NCI-H128 (cell line): ENCODE measurements around the gene GEN1.

Experiments used
- DNase-seq: peaks from one replicate; lab custom pipeline; 2025; ENCODE audit not compliant: unreplicated experiment; lab: John Stamatoyannopoulos, UW

GEN1 gene

DNA sequence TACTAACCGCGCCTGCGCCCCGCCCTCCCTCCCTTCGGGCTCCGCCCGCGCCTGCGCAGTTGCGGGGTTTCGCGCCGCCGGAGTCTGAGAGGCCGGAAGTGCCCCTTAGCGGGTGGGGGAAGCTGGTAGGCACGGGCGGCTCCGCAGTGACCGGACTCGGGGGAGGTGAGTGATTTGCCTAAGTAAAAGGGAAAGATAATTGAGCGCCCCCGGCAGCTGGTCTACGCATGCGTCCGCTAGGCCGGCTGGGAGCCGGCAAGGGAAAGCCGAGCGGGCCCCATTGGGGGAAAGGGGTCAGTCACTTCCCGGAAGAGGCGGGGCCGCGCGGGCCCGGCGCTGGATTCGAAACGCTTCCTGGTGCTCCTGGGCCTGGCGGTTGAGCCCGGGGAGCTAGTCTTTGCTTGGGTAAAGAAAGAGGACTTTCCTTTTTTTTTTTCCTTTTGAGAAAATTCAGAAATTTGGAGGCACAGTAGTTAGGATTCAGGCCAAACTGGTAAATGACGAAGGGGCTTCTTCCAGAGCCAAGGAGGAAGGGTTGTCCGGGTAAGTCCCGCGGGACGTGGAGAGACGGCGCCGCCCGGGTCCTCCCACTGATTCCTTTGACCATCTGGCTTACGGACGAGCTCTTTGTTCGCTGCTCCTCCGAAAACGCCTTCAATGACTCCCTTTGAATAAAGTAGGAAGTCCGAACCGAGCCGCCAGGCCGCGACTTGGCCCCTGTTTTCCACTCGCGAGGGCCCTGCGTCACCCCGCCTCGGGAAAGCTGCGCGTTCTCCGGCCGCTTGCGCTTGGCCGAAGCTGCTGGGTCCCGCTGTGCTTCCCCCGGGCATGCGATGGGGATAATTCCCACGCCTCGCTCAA, at the start of gene GEN1, which contains the start of gene SMC6:
TSS of gene GEN1 (plus strand) at position 336 of the 861 bp plus-strand sequence. CDS start 5,806 bp downstream, outside the sequence.
TSS of gene SMC6 (minus strand) at position 8 of the 861 bp plus-strand sequence. CDS start 7,864 bp downstream, outside the sequence.
- peak; percentile 78 for DNase-seq

- no peak for DNase-seq
Observed at GRCh38 chr2:17706845-17707244, 47.1 kb upstream of the GEN1 start.

- DNase-seq = no peak
Observed at GRCh38 chr2:17708501-17708900, 45.4 kb upstream of the GEN1 start.

GRCh38 chr2:17709897-17710296, 44.0 kb upstream of the GEN1 start:
- no peak for DNase-seq

GRCh38 chr2:17710547-17711248, 43.2 kb upstream of the GEN1 start:
- no peak for DNase-seq

DNA sequence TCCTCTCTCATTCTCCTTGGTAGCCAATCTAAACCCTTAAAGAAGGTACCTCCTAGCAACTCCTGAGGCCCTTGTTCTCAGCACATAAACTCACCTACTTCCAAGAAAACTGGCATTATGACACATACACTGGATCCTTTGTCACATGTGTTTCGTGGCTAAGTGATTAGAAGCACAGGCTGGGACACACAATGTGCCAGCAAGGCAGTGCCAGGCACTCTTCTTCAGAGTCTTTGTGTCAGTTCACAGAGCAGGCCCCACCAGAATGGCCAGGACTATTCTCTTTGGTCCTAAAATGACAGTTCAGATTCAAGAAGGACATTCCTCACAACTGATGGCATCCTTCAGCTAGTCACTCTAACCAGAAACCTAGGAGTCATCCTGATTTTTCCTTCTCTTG, 40.6 kb upstream of the GEN1 start:
- DNase-seq = no peak

DNA sequence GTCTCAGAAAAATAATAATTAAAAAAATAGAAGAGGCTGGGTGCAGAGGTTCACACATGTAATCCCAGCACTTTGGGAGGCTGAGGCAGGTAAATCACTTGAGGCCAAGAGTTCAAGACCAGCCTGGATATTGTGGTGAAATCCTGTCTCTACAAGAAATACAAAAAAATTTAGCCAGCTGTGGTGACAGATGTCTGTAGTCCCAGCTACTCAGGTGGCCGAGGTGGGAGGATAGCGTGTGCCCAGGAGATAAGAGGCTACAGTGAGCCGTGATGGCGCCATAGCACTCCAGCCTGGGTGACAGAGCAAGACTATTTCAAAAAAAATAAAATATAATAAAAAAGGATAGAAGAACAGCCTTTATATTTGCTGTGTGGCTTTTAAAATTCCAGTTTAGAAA, 36.3 kb upstream of the GEN1 start:
- no peak for DNase-seq

- DNase-seq = no peak
Observed at GRCh38 chr2:17718689-17719088, 35.2 kb upstream of the GEN1 start.

DNA sequence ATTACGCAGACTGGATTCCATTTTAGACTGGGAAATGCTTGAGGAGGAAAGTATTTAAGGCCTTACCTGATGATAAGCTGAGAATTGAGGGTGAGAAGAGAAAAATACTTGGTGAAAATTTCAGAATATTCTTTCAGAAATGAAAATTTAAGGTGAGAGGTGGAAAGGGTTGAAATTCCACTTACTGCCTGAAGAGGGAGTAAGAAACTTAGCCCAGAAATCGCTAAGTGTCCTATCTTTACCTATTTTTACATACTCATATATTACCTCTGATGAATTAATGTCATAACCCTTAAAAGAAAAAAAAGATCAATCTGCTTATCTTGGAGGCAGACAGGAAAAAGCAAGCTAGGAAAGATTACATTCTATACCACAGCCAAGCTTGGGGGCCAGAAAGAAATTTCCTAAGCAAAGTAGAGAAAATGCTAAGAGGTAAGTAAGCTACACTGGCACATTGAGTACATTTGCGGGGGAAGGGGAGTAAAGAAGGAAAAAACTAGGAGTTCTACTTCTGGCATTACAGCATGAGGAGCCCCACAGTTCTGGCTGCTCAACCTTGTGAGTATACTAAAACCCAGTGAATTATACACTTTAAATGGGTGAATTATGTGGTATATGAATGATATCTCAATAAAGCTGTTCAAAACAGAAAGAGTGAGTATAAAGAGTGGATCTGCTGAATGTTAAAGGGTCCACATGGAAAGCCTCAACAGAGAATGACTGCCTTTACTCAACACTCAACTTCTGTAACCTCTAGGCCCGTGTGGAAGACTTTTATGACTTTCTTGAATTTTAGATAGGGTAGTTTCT, 34.2 kb upstream of the GEN1 start:
- no peak for DNase-seq

DNA sequence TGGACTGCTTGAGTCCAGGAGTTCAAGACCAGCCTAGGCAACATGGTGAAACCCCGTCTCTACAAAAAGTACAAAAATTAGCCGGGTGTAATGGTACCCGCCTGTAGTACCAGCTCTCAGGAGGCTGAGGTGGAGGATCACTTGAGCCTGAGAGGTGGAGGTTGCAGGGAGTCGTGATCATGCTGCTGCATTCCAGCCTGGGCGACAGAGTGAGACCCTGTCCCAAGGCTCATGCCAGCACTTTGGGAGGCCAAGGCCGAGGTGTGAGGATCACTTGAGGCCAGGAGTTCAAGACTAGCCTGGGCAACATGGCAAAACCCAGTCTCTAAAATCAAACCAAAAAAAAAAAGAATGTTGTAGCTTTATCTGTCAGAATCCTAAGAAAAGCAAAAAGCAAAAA, 25.7 kb upstream of the GEN1 start:
- DNase-seq = no peak

GRCh38 chr2:17729880-17730279, 24.1 kb upstream of the GEN1 start:
- DNase-seq = no peak

- no peak for DNase-seq
Observed at GRCh38 chr2:17733599-17733998, 20.3 kb upstream of the GEN1 start.

- no peak for DNase-seq
Observed at GRCh38 chr2:17735864-17736263, 18.1 kb upstream of the GEN1 start.

DNA sequence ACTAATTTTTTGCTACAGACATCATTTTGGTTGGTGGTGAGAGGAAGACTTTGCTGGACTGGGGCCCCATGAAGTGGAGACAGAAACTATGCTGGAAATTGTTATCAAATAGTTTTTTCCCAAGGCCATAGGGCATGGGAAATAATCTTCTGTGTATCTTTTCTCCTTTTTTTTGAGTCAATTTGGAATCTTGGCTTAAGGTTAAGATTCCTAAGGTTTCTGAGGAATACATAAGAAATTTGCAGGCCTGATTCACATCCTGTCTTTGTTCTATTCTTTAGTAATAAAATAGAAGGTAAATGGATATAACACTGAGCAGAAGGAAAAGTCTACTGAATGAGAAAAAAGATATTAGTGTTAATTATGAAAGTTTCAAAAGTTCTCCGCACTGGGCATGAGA, 16.9 kb upstream of the GEN1 start:
- no peak for DNase-seq

- no peak for DNase-seq
Observed at GRCh38 chr2:17740203-17740602, 13.7 kb upstream of the GEN1 start.

GRCh38 chr2:17747684-17748452, 6.1 kb upstream of the GEN1 start:
- DNase-seq = no peak

DNA sequence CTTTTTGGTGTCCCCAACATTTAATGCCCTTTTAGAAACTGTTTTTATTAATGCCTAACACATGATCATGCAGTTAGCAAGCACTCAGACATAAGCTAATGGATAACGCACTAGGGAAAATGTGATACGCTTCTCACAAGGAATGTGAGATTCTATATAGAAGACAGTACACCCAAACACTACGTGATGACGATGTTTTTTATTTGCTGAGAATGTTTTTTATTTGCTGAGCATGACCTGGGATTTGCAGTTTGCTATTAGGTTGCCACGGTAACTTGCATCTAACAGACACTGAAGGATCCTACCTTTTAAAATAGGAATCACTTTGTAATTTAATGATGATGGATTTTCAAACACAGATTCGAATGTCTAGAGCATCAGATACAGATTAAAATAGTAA, 5.2 kb upstream of the GEN1 start:
- DNase-seq = no peak

DNA sequence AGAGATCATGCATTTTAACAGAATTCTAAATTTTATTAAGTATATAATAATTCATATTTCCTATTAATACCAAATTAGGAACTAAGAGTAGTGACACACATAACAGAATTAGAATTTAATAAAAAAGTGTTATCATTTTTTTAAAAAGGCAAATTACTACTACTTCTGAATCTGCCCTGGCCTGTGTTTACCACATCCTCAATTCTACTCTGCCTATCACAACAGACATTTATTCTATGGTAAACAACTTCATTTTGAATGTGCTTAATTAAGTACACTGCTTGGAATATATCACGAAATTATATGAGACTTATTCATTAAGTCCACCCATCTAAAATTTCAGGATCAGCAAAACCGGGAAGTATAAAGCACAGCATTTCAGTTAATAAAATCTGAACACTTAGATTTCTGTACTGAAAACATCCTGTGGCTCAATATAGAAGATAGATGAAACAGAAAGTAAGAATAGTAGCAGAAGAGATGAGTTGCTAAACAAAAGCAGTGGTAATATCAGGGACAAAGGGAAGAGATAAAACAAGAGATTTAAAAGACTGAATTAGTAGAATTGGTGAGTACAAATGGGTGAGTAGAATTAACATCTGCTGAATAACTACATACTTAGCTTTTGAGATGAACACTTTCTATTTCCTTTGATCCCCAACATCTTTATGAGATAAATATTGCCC, 4.0 kb upstream of the GEN1 start:
- DNase-seq = no peak

- no peak for DNase-seq
Observed at GRCh38 chr2:17752246-17752645, 1.7 kb upstream of the GEN1 start.
